ENCODE results near the gene RNF145.
"Not testable (repeated sequence)": the region's sequence is repeated elsewhere in the genome, so short reads cannot be mapped to it uniquely, and the experiment has no call there.

RNF145 gene

GRCh38 chr5:159174511-159175168 is 34.7 kb downstream of the RNF145 start:
- no peak overlapping the region for H3K4me3 ChIP-seq (ENCODE audit: low read length)
- DNase-seq (ENCODE audit: low read depth, low spot score): no peak

GRCh38 chr5:159171274-159171673 is 38.1 kb downstream of the RNF145 start:
- DNase-seq (ENCODE audit: low read depth, low spot score): no peak
- H3K4me3 ChIP-seq (ENCODE audit: low read length): no peak overlapping the region

GRCh38 chr5:159170021-159170420 is 39.3 kb downstream of the RNF145 start:
- no peak overlapping the region for H3K4me3 ChIP-seq (ENCODE audit: low read length)
- DNase-seq (ENCODE audit: low read depth, low spot score): no peak

- DNase-seq (ENCODE audit: low read depth, low spot score): no peak
- no peak overlapping the region for H3K4me3 ChIP-seq (ENCODE audit: low read length)
These were observed 42.9 kb downstream of the RNF145 start for GRCh38 chr5:159166416-159166815.

GRCh38 chr5:159163701-159164046 is 45.7 kb downstream of the RNF145 start:
- no peak for DNase-seq (ENCODE audit: low read depth, low spot score)
- no peak overlapping the region for H3K4me3 ChIP-seq (ENCODE audit: low read length)

GRCh38 chr5:159163027-159163700 is 46.2 kb downstream of the RNF145 start:
- no peak for DNase-seq (ENCODE audit: low read depth, low spot score)
- no peak overlapping the region for H3K4me3 ChIP-seq (ENCODE audit: low read length)

GRCh38 chr5:159161361-159162214 is 47.8 kb downstream of the RNF145 start:
- no peak for DNase-seq (ENCODE audit: low read depth, low spot score)
- no peak overlapping the region for H3K4me3 ChIP-seq (ENCODE audit: low read length)

- not testable (repeated sequence) for DNase-seq (ENCODE audit: low read depth, low spot score); H3K4me3 ChIP-seq (ENCODE audit: low read length)
These were observed 50.7 kb downstream of the RNF145 start for GRCh38 chr5:159158553-159159091.

GRCh38 chr5:159157552-159157951 is 51.8 kb downstream of the RNF145 start:
- DNase-seq (ENCODE audit: low read depth, low spot score): no peak
- H3K4me3 ChIP-seq (ENCODE audit: low read length): no peak overlapping the region

- H3K4me3 ChIP-seq (ENCODE audit: low read length): no peak overlapping the region
- peak; percentile 64 for DNase-seq (ENCODE audit: low read depth, low spot score)
These were observed 52.7 kb downstream of the RNF145 start for GRCh38 chr5:159156426-159157238.

GRCh38 chr5:159155960-159156359 is 53.4 kb downstream of the RNF145 start:
- no peak for DNase-seq (ENCODE audit: low read depth, low spot score)
- no peak overlapping the region for H3K4me3 ChIP-seq (ENCODE audit: low read length)

GRCh38 chr5:159152876-159153275 is 56.5 kb downstream of the RNF145 start:
- no peak overlapping the region for H3K4me3 ChIP-seq (ENCODE audit: low read length)
- no peak for DNase-seq (ENCODE audit: low read depth, low spot score)

- no peak overlapping the region for H3K4me3 ChIP-seq (ENCODE audit: low read length)
- no peak for DNase-seq (ENCODE audit: low read depth, low spot score)
These were observed 60.3 kb downstream of the RNF145 start for GRCh38 chr5:159149085-159149484.

- no peak overlapping the region for H3K4me3 ChIP-seq (ENCODE audit: low read length)
- no peak for DNase-seq (ENCODE audit: low read depth, low spot score)
These were observed 61.4 kb downstream of the RNF145 start for GRCh38 chr5:159147976-159148375.

- DNase-seq (ENCODE audit: low read depth, low spot score): no peak
- H3K4me3 ChIP-seq (ENCODE audit: low read length): no peak overlapping the region
These were observed 62.5 kb downstream of the RNF145 start for GRCh38 chr5:159146839-159147238.

- not testable (repeated sequence) for DNase-seq (ENCODE audit: low read depth, low spot score); H3K4me3 ChIP-seq (ENCODE audit: low read length)
These were observed 64.2 kb downstream of the RNF145 start for GRCh38 chr5:159145160-159145559.

- no peak for DNase-seq (ENCODE audit: low read depth, low spot score)
- no peak overlapping the region for H3K4me3 ChIP-seq (ENCODE audit: low read length)
These were observed 69.6 kb downstream of the RNF145 start for GRCh38 chr5:159139802-159140201.

- no peak for DNase-seq (ENCODE audit: low read depth, low spot score)
- H3K4me3 ChIP-seq (ENCODE audit: low read length): no peak overlapping the region
These were observed 73.3 kb downstream of the RNF145 start for GRCh38 chr5:159135896-159136531.

Data from Jurkat, Clone E6-1 (cell line).